ENCODE data around the gene COL9A2. TPM values are rescaled to one million over a fixed set of nuclear protein-coding genes. Genes with fewer than 3 reads are reported as not detected.
A peak's percentile ranks its signal among the peaks of the same experiment; 100 is the strongest.

COL9A2 gene
- total RNA-seq, 2 experiments from 2014 or later, result 1.2 to 1.9 TPM

- Mint-ChIP-seq H3K9me3 (no peaks in the 10 kb centered on the region), H3K4me1 (no peaks in the 10 kb centered on the region), H3K27me3 (no peaks in the 10 kb centered on the region), H3K27ac (no peak overlapping the region), H3K4me3 (no peak overlapping the region), H3K36me3 (ENCODE audit: low read depth) (peaks cover 2% of the 10 kb centered on the region)
- ChIA-PET CTCF (interaction anchor here (0.9 to 1.5 kb wide), 3 partner anchors 15 to 249 kb away, joined by 3 to 4 read pairs (median 4); no protein-coding TSS in a partner anchor), POLR2A (no interaction called here)
- DNase-seq, result no peak
These were observed 17.5 kb downstream of the COL9A2 start for GRCh38 chr1:40299366-40300248.

GRCh38 chr1:40291293-40291692, 25.8 kb downstream of the COL9A2 start:
- CTCF ChIA-PET, result interaction anchor here (1.2 to 1.6 kb wide), 4 partner anchors 24 to 241 kb away, joined by 3 to 5 read pairs (median 4); no protein-coding TSS in a partner anchor
- Mint-ChIP-seq H3K36me3 (ENCODE audit: low read depth) (peaks cover 48% of the 10 kb centered on the region), H3K4me3 (no peak overlapping the region), H3K27ac (no peak overlapping the region), H3K9me3 (no peaks in the 10 kb centered on the region), H3K27me3 (no peaks in the 10 kb centered on the region), H3K4me1 (peaks cover 10% of the 10 kb centered on the region)
- POLR2A ChIA-PET, result no interaction called here
- DNase-seq, result no peak

GRCh38 chr1:40281853-40282252, 35.2 kb downstream of the COL9A2 start:
- POLR2A ChIA-PET, result no interaction called here
- H3K36me3 Mint-ChIP-seq (ENCODE audit: low read depth), result peaks cover 15% of the 10 kb centered on the region
- no peaks in the 10 kb centered on the region for H3K27me3 Mint-ChIP-seq
- CTCF ChIA-PET, result interaction anchor here (0.8 to 1.5 kb wide), 6 partner anchors 13 to 138 kb away, joined by 3 to 4 read pairs (median 3); no protein-coding TSS in a partner anchor
- H3K4me3 Mint-ChIP-seq, result no peak overlapping the region
- peaks cover 3% of the 10 kb centered on the region for H3K4me1 Mint-ChIP-seq
- no peaks in the 10 kb centered on the region for H3K9me3 Mint-ChIP-seq
- H3K27ac Mint-ChIP-seq, result no peak overlapping the region
- no peak for DNase-seq

GRCh38 chr1:40276122-40276521, 41.0 kb downstream of the COL9A2 start:
- ChIA-PET CTCF (interaction anchor here (0.9 kb wide), 1 partner anchor 17 kb away, joined by 3 read pairs; no protein-coding TSS in a partner anchor), POLR2A (no interaction called here)
- no peaks in the 10 kb centered on the region for H3K9me3 Mint-ChIP-seq
- H3K36me3 Mint-ChIP-seq (ENCODE audit: low read depth), result peaks cover 28% of the 10 kb centered on the region
- no peaks in the 10 kb centered on the region for H3K27me3 Mint-ChIP-seq
- DNase-seq, result no peak
- H3K4me3 Mint-ChIP-seq, result no peak overlapping the region
- H3K4me1 Mint-ChIP-seq, result peaks cover 2% of the 10 kb centered on the region
- H3K27ac Mint-ChIP-seq, result no peak overlapping the region

GRCh38 chr1:40274331-40274730, 42.8 kb downstream of the COL9A2 start:
- peaks cover 38% of the 10 kb centered on the region for H3K36me3 Mint-ChIP-seq (ENCODE audit: low read depth)
- no peak overlapping the region for H3K4me3 Mint-ChIP-seq
- ChIA-PET CTCF (interaction anchor here (0.9 to 1.6 kb wide), 2 partner anchors 41 to 122 kb away, joined by 3 to 4 read pairs; no protein-coding TSS in a partner anchor), POLR2A (no interaction called here)
- H3K4me1 Mint-ChIP-seq, result peaks cover 2% of the 10 kb centered on the region
- DNase-seq, result no peak
- no peaks in the 10 kb centered on the region for H3K27me3 Mint-ChIP-seq
- H3K9me3 Mint-ChIP-seq, result no peaks in the 10 kb centered on the region
- no peak overlapping the region for H3K27ac Mint-ChIP-seq

GRCh38 chr1:40273547-40274166, 43.4 kb downstream of the COL9A2 start:
- Mint-ChIP-seq H3K9me3 (no peaks in the 10 kb centered on the region), H3K27me3 (no peaks in the 10 kb centered on the region), H3K4me1 (peaks cover 2% of the 10 kb centered on the region), H3K36me3 (ENCODE audit: low read depth) (peaks cover 37% of the 10 kb centered on the region), H3K27ac (no peak overlapping the region), H3K4me3 (no peak overlapping the region)
- ChIA-PET CTCF (interaction anchor here (0.5 to 1.6 kb wide), 4 partner anchors 42 to 130 kb away, joined by 3 to 4 read pairs (median 3); no protein-coding TSS in a partner anchor), POLR2A (no interaction called here)
- DNase-seq, result no peak

GRCh38 chr1:40272653-40273213, 44.4 kb downstream of the COL9A2 start:
- no peak overlapping the region for H3K4me3 Mint-ChIP-seq
- H3K4me1 Mint-ChIP-seq, result peaks cover 2% of the 10 kb centered on the region
- H3K27ac Mint-ChIP-seq, result no peak overlapping the region
- POLR2A ChIA-PET, result no interaction called here
- H3K36me3 Mint-ChIP-seq (ENCODE audit: low read depth), result peaks cover 41% of the 10 kb centered on the region
- no peaks in the 10 kb centered on the region for H3K9me3 Mint-ChIP-seq
- no peaks in the 10 kb centered on the region for H3K27me3 Mint-ChIP-seq
- no peak for DNase-seq
- CTCF ChIA-PET, result interaction anchor here (1.1 kb wide), 1 partner anchor 129 kb away, joined by 3 read pairs; no protein-coding TSS in a partner anchor

GRCh38 chr1:40270152-40270834, 46.8 kb downstream of the COL9A2 start:
- ChIA-PET CTCF (no interaction called here), POLR2A (no interaction called here)
- Mint-ChIP-seq H3K27ac (no peak overlapping the region), H3K4me3 (no peak overlapping the region), H3K4me1 (peaks cover 2% of the 10 kb centered on the region), H3K36me3 (ENCODE audit: low read depth) (peaks cover 42% of the 10 kb centered on the region), H3K27me3 (no peaks in the 10 kb centered on the region), H3K9me3 (no peaks in the 10 kb centered on the region)
- DNase-seq, result no peak

- Mint-ChIP-seq H3K4me1 (peaks cover 8% of the 10 kb centered on the region), H3K27me3 (no peaks in the 10 kb centered on the region), H3K36me3 (ENCODE audit: low read depth) (peaks cover 39% of the 10 kb centered on the region), H3K4me3 (no peak overlapping the region), H3K27ac (no peak overlapping the region), H3K9me3 (no peaks in the 10 kb centered on the region)
- ChIA-PET CTCF (interaction anchor here (1.1 kb wide), 1 partner anchor 14 kb away, joined by 3 read pairs; no protein-coding TSS in a partner anchor), POLR2A (no interaction called here)
- no peak for DNase-seq
These were observed 48.9 kb downstream of the COL9A2 start for GRCh38 chr1:40268211-40268610.

GRCh38 chr1:40267767-40268187, 49.3 kb downstream of the COL9A2 start:
- POLR2A ChIA-PET, result no interaction called here
- no peak overlapping the region for H3K27ac Mint-ChIP-seq
- CTCF ChIA-PET, result interaction anchor here (1.7 kb wide), 1 partner anchor 115 kb away, joined by 6 read pairs; no protein-coding TSS in a partner anchor
- no peak overlapping the region for H3K4me3 Mint-ChIP-seq
- DNase-seq, result no peak
- peaks cover 10% of the 10 kb centered on the region for H3K4me1 Mint-ChIP-seq
- peaks cover 41% of the 10 kb centered on the region for H3K36me3 Mint-ChIP-seq (ENCODE audit: low read depth)
- no peaks in the 10 kb centered on the region for H3K9me3 Mint-ChIP-seq
- no peaks in the 10 kb centered on the region for H3K27me3 Mint-ChIP-seq

GRCh38 chr1:40266786-40267535, 50.1 kb downstream of the COL9A2 start:
- Mint-ChIP-seq H3K27me3 (no peaks in the 10 kb centered on the region), H3K9me3 (no peaks in the 10 kb centered on the region), H3K4me1 (peaks cover 13% of the 10 kb centered on the region), H3K27ac (no peak overlapping the region), H3K4me3 (no peak overlapping the region), H3K36me3 (ENCODE audit: low read depth) (peaks cover 40% of the 10 kb centered on the region)
- ChIA-PET POLR2A (no interaction called here), CTCF (interaction anchor here (1.7 kb wide), 1 partner anchor 114 kb away, joined by 6 read pairs; no protein-coding TSS in a partner anchor)
- DNase-seq, result no peak

- peaks cover 20% of the 10 kb centered on the region for H3K4me1 Mint-ChIP-seq
- H3K27me3 Mint-ChIP-seq, result no peaks in the 10 kb centered on the region
- no peaks in the 10 kb centered on the region for H3K9me3 Mint-ChIP-seq
- ChIA-PET POLR2A (no interaction called here), CTCF (interaction anchor here (1.7 kb wide), 1 partner anchor 113 kb away, joined by 6 read pairs; no protein-coding TSS in a partner anchor)
- no peak for DNase-seq
- H3K36me3 Mint-ChIP-seq (ENCODE audit: low read depth), result peaks cover 47% of the 10 kb centered on the region
- peak overlapping the region; percentile 27 for H3K27ac Mint-ChIP-seq
- H3K4me3 Mint-ChIP-seq, result no peak overlapping the region
These were observed 51.2 kb downstream of the COL9A2 start for GRCh38 chr1:40265919-40266318.

Measured in activated CD4-positive, alpha-beta T cell treated with anti-CD3 and anti-CD28 coated beads, Interleukin-2, amount 10 ng/mL, durations not matched to agents 7 days and 5 days (primary cell).